NT2/D1 (cell line): ENCODE measurements around the gene SLC15A4.

Experiments used
- SUZ12 ChIP-seq: IDR thresholded peaks from 2 replicates; pipeline ENCODE4 v1.6.1; 2011; ENCODE audit not compliant: insufficient read length, insufficient read depth; ENCODE audit errors: extremely low read depth
- YY1 ChIP-seq: IDR thresholded peaks from 2 replicates; pipeline ENCODE4 v1.6.1; 2011; ENCODE audit not compliant: insufficient read length, insufficient read depth

GRCh38 chr12:128792881-128793280, 30.9 kb downstream of the SLC15A4 start:
- no peak for TF ChIP-seq YY1
- TF ChIP-seq SUZ12, result no peak
